NCI-H1694 (cell line): ENCODE data around the gene WIPF2.

Experiments used
- DNase-seq: peaks from one replicate; lab custom pipeline; 2025; lab: John Stamatoyannopoulos, UW

Gene WIPF2

DNA sequence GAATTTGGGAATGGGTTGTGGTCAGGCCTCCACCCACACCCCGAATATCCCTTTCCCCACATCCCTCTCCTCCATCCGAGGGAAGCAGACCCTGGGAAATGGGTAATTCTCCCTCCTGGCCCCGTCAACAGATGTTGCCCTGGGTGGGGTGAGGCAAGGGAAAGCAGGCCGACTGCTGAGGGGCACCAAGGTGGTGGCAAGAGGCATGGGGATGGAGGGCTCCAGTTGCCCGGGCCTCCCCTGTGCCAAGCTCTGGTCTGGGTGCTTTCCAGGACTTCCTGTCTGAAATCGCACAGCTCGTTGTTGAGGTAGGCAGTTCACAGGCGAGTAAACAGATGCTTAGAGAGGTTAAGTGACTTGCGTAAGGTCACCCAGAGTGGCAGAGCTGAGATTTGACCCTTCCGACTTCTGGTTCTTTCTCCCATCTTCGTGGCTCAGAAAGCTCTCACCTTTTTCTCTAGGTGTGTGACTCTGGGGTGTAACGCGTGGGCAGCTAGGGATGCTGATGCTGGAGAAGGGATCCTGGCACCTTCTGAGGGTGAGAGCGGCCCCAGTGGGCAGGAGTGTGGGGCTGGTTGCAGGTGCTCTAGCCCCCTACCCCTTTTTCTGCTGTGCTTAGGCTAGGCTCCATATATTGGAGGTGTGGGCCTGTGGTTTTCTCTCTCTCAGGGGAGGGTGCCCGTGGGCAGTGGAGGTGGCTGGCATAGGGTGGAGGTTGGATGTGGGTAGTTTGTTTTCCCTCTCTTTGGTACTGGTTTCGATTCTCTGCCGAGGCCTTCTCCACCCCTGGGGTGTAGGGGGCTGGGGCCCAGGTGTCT lies 107.1 kb downstream of the WIPF2 start:
- DNase-seq = no peak

GRCh38 chr17:40326832-40327199 lies 107.7 kb downstream of the WIPF2 start:
- no peak for DNase-seq

GRCh38 chr17:40327244-40327729 lies 108.2 kb downstream of the WIPF2 start:
- DNase-seq = no peak

DNA sequence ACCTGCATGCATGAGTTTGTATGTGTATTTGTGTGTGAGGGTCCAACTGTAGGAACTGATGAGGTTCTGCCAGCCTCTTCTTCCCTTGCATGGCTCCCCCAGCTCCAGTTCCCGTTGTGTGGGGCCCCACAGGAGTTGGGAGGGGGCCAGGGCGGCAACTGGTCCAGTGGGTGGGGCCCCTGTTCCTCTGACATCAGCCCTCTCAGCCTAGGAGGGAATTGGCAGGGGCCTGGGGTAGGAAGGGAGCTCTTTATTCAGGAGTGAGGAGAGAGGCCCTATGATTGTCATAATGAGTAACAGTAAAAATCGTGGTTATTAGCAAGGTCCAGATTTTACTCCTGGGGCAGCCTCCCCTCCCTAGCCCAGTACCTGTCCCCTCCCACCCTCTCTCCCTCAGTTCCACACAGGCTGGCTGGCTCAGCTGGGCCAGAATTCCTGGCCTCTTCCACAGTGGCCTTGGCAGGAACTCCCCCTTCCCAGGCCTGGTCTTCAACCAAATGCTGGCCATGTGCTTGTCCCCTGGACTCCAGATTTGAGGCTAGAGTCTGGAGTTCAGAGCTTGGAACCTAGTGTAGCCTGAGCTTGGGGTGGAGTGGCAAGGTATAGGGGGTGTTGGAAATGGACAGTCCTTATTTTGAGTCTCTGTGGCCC lies 108.8 kb downstream of the WIPF2 start:
- DNase-seq = no peak

- DNase-seq = no peak
Observed at GRCh38 chr17:40328386-40328766, 109.3 kb downstream of the WIPF2 start.

DNA sequence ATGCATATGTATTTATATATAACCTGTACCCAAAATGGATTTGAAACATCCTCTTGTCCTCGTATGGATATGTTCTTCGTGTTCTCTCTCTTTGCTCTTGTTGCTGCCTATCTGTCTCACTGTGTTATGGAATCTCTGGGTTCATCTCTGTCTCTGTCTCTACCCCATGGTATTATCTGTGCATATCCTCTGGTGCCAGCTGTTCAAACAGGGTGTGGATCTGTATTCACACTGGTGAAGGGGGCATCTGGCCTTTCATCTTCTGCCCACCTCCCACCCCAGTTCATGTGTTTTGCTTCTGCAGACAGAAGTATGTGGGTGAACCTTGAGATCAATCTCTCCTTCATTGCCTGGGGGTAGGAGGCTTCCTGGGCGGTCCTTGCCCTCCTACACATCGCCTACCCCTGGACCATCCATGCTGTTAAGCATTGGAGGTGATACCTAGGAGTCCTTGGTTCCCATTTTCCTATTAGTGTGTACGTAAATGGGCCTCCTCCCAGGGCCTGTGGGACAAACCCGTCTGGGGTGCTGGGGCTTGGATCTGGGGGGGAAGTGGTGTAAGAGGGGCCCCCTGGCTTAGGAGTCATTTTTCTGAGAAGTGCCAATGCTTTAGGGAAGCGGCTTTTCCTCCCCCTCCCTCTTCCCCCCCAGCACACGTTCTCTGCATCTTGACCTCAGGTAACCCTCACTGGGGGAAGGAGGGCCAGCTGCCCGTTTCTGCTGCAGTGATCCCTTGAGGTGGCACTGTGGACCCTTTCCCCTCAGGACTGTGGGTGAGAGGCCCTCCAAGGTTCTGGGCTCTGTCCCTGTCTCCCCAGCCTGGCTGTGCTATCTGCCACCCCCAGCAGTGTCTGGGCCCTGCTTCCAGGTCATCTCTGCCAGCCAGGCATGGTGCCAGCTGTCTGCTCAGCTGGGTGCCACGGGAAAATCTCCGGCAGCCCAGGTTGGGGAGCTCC lies 111.0 kb downstream of the WIPF2 start:
- peak; percentile 36 for DNase-seq

- no peak for DNase-seq
Observed at GRCh38 chr17:40330850-40331470, 111.9 kb downstream of the WIPF2 start.

DNA sequence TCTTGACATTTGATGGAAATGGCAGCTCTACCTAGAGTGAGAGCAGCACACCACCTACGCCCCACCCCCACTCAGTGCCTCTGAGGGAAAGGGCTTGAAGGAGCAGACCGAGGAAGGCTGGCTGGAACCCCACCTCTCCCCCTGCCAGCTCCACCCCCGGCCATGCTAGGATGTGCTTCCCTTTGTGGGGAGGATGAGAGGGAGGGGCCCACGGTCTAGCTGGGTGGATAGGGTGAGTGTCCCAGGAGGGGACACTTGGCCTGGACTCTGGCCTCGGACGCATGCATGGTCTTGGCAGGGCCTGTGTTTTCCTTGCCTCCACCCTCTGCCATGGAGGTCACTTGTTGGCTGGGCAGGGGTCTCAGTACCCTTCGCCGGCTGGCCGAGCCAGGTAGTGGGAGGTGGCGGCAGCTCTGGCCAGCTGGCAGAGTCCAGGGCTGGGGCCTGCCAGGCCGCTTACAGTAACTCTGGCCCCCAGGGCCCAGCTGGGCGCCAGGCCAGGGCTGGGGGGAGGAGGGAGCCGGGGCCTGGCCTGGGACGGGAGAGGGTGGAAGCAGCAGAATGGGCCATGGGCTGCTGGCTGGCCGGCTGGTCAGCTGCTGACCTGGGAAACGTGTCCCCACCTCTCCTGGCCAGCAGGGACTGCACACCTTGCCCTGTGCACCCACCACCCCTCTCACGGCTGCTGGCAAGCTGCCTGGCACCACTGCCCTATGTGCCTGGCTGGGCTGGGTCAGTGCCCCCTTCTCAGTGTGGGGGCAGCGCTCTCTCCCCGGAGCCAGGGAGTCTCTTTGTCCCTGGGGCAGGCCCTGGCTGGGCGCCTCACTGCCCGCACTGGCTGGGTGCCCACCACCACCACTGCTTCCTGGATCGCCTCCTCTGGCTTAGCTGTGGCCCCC lies 112.9 kb downstream of the WIPF2 start:
- no peak for DNase-seq
